GM12864 (cell line): ENCODE measurements around the gene BMF.

Experiments
- DNase-seq: peaks from one replicate; pipeline ENCODE4 v3.0.0-alpha.2; 2011; ENCODE audit warnings: low read depth
- H3K4me3 ChIP-seq: 2 replicates; pipeline ENCODE4 v1.5.1; 2011; ENCODE audit warnings: mild to moderate bottlenecking, low read depth, low read length, control low read depth
- TF ChIP-seq, protein P1 (sequence below): IDR thresholded peaks from 2 replicates; pipeline ENCODE4 v1.5.1; 2011; ENCODE audit warnings: low read depth, mild to moderate bottlenecking, moderate library complexity, low read length, control low read depth, inconsistent platforms; ENCODE audit errors: missing control alignments

Gene BMF

DNA sequence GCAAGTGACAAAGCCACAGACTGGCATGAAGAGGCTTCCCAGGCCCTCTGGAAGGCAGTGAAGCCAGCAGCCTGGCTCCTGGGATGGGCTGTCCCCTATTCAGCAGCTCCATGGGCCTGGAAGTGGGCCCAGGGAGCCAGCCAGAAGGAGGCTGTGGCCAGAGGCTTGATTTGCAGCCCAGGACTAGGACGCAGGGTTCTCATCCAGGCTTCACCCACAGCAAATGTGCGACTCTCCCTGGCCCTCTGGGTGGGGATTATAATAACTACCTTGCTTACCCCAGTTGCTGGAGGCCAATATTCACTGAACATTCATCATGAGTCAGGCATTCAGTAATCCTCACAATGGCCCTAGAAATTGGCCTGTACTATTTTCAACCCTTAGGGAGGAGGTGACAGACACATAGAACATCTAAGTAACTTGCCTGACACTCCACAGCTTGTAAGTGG, 45.1 kb downstream of the BMF start:
- TF ChIP-seq, protein P1, sequence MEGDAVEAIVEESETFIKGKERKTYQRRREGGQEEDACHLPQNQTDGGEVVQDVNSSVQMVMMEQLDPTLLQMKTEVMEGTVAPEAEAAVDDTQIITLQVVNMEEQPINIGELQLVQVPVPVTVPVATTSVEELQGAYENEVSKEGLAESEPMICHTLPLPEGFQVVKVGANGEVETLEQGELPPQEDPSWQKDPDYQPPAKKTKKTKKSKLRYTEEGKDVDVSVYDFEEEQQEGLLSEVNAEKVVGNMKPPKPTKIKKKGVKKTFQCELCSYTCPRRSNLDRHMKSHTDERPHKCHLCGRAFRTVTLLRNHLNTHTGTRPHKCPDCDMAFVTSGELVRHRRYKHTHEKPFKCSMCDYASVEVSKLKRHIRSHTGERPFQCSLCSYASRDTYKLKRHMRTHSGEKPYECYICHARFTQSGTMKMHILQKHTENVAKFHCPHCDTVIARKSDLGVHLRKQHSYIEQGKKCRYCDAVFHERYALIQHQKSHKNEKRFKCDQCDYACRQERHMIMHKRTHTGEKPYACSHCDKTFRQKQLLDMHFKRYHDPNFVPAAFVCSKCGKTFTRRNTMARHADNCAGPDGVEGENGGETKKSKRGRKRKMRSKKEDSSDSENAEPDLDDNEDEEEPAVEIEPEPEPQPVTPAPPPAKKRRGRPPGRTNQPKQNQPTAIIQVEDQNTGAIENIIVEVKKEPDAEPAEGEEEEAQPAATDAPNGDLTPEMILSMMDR: no peak
- no peak overlapping the region for H3K4me3 ChIP-seq
- no peak for DNase-seq

GRCh38 chr15:40062816-40063562, 45.7 kb downstream of the BMF start:
- TF ChIP-seq, protein P1: no peak
- no peak for DNase-seq

DNA sequence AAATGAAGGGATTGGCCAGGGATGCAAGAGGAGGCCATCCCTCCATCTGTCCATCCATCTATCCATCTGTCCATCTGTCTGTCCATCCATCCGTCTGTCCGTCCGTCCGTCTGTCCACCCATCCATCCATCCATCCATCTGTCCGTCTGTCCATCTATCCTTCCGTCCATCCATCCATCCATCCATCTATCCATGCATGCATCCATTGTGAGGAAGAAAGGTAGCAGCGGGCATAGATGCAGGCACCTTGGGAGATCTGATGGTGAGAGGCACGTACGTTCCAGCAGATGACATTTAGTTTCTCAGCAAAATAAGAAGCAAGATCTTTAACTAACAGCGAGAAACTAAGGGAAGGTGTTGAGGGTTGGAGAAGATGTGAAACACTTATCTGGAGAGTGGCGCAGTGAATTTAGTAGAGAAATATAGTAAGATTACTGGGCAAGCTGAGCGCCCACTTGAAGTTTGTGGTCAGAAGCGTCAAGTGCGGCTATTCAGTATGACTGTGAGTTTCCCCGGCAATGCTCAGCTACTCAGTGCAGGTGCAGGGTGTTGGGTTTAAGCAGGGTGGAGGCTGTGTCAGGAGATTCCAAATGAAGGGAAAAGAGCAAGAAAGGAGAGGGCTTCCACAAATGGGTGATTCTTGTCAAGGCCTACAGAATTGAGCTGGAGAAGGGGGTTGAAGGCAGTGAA, 47.3 kb downstream of the BMF start:
- H3K4me3 ChIP-seq: no peak overlapping the region
- TF ChIP-seq, protein P1: no peak
- no peak for DNase-seq

More at GRCh38 chr15:40062816-40063562, 45.7 kb downstream of the BMF start:
- no peak overlapping the region for H3K4me3 ChIP-seq

- H3K4me3 ChIP-seq: no peak overlapping the region
- TF ChIP-seq, protein P1: no peak
- DNase-seq: no peak
Observed at GRCh38 chr15:40060236-40060961, 48.3 kb downstream of the BMF start.

- no peak overlapping the region for H3K4me3 ChIP-seq
- DNase-seq: no peak
- TF ChIP-seq, protein P1: no peak
Observed at GRCh38 chr15:40059821-40060220, 48.9 kb downstream of the BMF start.

GRCh38 chr15:40058476-40059140, 50.1 kb downstream of the BMF start:
- DNase-seq: no peak
- TF ChIP-seq, protein P1: no peak

More at GRCh38 chr15:40058476-40059140, 50.1 kb downstream of the BMF start:
- no peak overlapping the region for H3K4me3 ChIP-seq
